Neuron (in vitro differentiated cells): ENCODE data around the gene TEF.
A peak's percentile ranks its signal among the peaks of the same experiment; 100 is the strongest.
"Not testable (repeated sequence)": the region's sequence is repeated elsewhere in the genome, so short reads cannot be mapped to it uniquely, and the experiment has no call there.

ENCODE experiments used
- H2AFZ ChIP-seq: one replicate; pipeline ENCODE4 v1.6.1; 2013; ENCODE audit warnings: low read depth, mild to moderate bottlenecking, inconsistent platforms, low read length, moderate library complexity
- H3K27me3 ChIP-seq: one replicate; pipeline ENCODE4 v1.6.1; 2013; ENCODE audit warnings: low read length; ENCODE audit not compliant: insufficient read depth
- H3K36me3 ChIP-seq: one replicate; pipeline ENCODE4 v1.6.1; 2013; ENCODE audit warnings: low read length; ENCODE audit not compliant: insufficient read depth
- H3K4me1 ChIP-seq: one replicate; pipeline ENCODE4 v1.6.1; 2013; ENCODE audit warnings: low read length; ENCODE audit not compliant: insufficient read depth
- H3K4me3 ChIP-seq: 2 replicates; pipeline ENCODE4 v1.5.1; 2013; ENCODE audit warnings: mild to moderate bottlenecking, low read length, moderate library complexity
- H3K9me3 ChIP-seq: one replicate; pipeline ENCODE4 v1.6.1; 2013; ENCODE audit warnings: low read length

TEF gene

DNA sequence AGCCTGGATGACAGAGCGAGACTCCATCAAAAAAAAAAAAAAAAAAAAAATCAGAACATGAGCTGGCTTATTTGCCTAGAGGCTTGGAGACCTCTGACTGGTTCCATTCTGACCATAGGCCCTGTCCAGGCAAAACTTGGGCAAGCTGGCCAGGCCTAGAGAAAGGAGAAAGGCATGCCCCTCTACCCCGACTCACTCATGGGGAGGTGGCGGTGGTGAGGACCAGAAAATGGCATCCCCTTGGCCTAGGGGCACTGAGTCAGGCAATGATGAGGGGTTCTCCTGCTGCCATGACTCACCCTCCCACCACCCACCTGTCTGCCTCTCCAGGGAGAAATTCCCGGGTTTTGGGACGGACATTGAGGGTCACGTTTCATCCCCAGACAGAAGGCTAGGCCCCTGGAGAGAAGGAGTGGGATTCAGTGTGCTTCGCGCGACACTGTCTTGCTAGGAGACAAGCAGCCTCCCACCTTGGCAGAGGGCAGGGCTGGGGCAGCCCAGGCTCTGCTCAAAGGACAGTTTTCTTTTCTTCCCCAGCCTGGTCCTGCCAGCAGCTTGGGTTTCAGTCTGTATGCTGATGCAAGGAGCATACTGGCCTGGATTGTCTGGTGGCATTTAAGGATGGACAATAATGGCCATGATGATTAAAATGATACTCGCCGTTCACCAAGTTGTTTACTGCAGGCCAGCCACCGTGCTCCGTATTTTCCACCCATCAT, 47.6 kb downstream of the TEF start:
- no peaks in the 10 kb centered on the region for H3K27me3 ChIP-seq
- H3K9me3 ChIP-seq = no peaks in the 10 kb centered on the region
- H3K4me1 ChIP-seq = no peaks in the 10 kb centered on the region
- H3K36me3 ChIP-seq = peaks cover 26% of the 10 kb centered on the region
- H3K4me3 ChIP-seq = no peak overlapping the region
- no peak overlapping the region for H2AFZ ChIP-seq

DNA sequence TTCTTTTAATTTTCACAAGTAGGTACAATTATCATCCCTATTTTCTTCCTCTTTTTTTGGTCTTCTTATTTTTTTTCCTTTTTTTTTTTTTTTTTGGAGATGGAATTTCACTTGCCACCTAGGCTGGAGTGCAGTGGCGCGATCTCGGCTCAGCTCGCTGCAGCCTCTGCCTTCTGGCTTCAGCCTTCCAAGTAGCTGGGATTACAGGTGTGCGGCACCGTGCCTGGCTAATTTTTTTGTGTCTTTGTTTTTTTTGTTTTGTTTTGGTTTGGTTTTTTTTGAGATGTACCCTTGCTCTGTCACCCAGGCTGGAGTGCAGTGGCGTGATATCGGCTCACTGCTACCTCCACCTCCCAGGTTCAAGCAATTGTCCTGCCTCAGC, 48.2 kb downstream of the TEF start:
- Histone ChIP-seq H3K9me3 (no peaks in the 10 kb centered on the region), H3K36me3 (peaks cover 31% of the 10 kb centered on the region)

GRCh38 chr22:41431656-41432055, 49.9 kb downstream of the TEF start:
- Histone ChIP-seq H3K27me3 (no peaks in the 10 kb centered on the region), H3K36me3 (peaks cover 48% of the 10 kb centered on the region), H3K4me3 (no peak overlapping the region), H2AFZ (no peak overlapping the region), H3K9me3 (no peaks in the 10 kb centered on the region), H3K4me1 (no peaks in the 10 kb centered on the region)

More for the DNA sequence above, 48.2 kb downstream of the TEF start:
- Histone ChIP-seq H3K4me1 (no peaks in the 10 kb centered on the region), H3K27me3 (no peaks in the 10 kb centered on the region), H2AFZ (no peak overlapping the region), H3K4me3 (no peak overlapping the region)

DNA sequence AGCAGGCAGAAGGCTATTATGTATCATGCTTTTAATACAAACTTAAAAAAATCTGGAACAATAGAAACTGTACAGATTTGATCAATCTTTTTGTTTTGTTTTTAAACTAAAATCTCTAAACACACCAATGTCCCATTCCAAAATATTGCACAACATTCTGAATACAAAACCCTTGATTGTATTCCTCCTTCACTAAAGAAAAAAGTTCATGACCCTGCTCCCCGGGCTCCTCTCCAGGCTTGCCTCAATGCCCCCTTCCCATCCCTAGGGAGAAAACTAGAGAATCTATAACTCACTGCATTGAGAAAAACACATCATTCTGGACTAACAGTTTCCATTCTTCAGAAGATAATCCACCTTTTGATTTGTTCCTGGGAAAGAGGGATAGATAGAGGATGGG, 51.7 kb downstream of the TEF start:
- peaks cover 62% of the 10 kb centered on the region for H3K36me3 ChIP-seq
- not testable (repeated sequence) for H3K4me3 ChIP-seq

GRCh38 chr22:41434361-41435003, 52.7 kb downstream of the TEF start:
- H3K4me3 ChIP-seq, H3K27me3 ChIP-seq, H2AFZ ChIP-seq, H3K4me1 ChIP-seq, H3K9me3 ChIP-seq: not testable (repeated sequence)
- peaks cover 69% of the 10 kb centered on the region for H3K36me3 ChIP-seq

More for the DNA sequence above, 51.7 kb downstream of the TEF start:
- not testable (repeated sequence) for H3K9me3 ChIP-seq, H3K27me3 ChIP-seq, H3K4me1 ChIP-seq, H2AFZ ChIP-seq

DNA sequence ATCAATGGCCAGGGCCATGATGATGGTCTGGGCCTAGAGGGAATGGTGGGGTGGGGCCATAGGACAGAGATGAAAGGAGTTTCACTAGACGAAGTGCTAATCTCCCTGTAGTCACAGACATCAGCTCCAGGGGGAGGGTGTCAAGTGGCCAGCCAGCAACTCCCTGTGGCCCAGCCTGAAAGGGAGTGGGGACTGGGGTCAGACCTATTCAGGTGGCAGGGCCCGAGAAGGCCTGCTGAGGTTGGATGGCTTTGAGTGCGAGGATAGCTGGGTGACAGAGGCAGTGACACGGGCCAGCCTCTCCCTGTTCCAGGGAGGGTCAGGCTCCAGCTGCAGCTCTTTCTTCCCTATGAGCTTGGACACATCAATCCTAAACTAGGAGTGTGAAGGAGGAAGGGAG, 53.8 kb downstream of the TEF start:
- Histone ChIP-seq H3K4me1 (no peaks in the 10 kb centered on the region), H2AFZ (no peak overlapping the region), H3K36me3 (peaks cover 69% of the 10 kb centered on the region), H3K9me3 (no peaks in the 10 kb centered on the region), H3K4me3 (no peak overlapping the region), H3K27me3 (no peaks in the 10 kb centered on the region)

- Histone ChIP-seq H2AFZ (no peak overlapping the region), H3K27me3 (no peaks in the 10 kb centered on the region), H3K36me3 (peaks cover 68% of the 10 kb centered on the region), H3K4me1 (no peaks in the 10 kb centered on the region), H3K9me3 (no peaks in the 10 kb centered on the region), H3K4me3 (no peak overlapping the region)
Observed at GRCh38 chr22:41436322-41437113, 54.8 kb downstream of the TEF start.

DNA sequence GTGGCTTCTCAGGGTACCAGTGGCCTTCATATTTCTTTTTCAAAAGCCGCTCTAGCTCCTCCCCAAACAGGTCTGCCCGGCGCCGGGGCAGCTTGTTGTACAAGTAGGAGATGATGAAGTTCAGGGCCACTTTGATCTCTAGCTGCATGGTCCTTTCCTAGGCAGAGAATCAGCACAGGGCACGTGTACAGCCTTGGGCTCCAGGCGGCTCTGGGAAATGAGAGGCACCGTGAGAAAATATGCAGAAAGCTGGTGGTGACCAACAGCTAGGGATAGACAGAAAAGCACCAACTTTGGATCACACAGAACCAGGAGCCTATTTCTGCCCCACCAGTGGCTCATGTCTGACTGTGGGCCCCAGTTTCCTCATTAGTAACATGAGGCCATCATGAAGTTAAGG, 55.5 kb downstream of the TEF start:
- Histone ChIP-seq H3K9me3 (no peaks in the 10 kb centered on the region), H3K36me3 (peaks cover 67% of the 10 kb centered on the region), H3K4me3 (no peak overlapping the region), H3K4me1 (peaks cover under 1% of the 10 kb centered on the region), H3K27me3 (no peaks in the 10 kb centered on the region), H2AFZ (no peak overlapping the region)

- not testable (repeated sequence) for H3K4me3 ChIP-seq, H2AFZ ChIP-seq, H3K27me3 ChIP-seq, H3K9me3 ChIP-seq
- peaks cover 16% of the 10 kb centered on the region for H3K4me1 ChIP-seq
- peaks cover 51% of the 10 kb centered on the region for H3K36me3 ChIP-seq
Observed at GRCh38 chr22:41440511-41440910, 58.8 kb downstream of the TEF start.

DNA sequence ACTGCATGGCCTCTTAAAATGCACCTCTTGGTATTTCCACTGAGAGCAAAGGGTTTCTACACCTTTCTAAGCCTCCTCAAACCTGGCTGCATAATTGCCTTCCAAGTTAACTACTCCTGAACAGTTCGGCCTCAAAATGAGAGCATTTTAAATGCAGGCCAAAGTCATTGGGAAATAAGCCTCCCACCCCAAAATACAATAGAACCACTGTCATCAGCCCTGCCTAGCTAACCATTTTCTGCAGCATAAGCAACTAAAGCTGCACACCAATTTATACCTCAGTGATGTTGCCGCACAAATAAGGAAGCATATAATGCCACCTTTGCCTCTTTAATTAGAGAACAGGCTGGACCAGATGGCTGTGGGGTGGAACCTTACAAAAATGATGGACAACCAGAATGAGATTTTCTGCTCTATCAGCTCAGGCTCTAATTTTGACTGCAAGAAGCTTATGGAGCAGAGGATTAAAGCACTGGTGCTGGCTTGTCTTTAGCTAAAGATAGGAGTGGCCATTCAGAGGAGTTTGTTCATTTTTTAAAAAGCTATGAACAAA, 60.6 kb downstream of the TEF start:
- H3K4me1 ChIP-seq = peaks cover 16% of the 10 kb centered on the region
- no peaks in the 10 kb centered on the region for H3K9me3 ChIP-seq
- peaks cover 33% of the 10 kb centered on the region for H3K36me3 ChIP-seq
- no peak overlapping the region for H3K4me3 ChIP-seq
- H3K27me3 ChIP-seq = no peaks in the 10 kb centered on the region
- H2AFZ ChIP-seq = no peak overlapping the region

DNA sequence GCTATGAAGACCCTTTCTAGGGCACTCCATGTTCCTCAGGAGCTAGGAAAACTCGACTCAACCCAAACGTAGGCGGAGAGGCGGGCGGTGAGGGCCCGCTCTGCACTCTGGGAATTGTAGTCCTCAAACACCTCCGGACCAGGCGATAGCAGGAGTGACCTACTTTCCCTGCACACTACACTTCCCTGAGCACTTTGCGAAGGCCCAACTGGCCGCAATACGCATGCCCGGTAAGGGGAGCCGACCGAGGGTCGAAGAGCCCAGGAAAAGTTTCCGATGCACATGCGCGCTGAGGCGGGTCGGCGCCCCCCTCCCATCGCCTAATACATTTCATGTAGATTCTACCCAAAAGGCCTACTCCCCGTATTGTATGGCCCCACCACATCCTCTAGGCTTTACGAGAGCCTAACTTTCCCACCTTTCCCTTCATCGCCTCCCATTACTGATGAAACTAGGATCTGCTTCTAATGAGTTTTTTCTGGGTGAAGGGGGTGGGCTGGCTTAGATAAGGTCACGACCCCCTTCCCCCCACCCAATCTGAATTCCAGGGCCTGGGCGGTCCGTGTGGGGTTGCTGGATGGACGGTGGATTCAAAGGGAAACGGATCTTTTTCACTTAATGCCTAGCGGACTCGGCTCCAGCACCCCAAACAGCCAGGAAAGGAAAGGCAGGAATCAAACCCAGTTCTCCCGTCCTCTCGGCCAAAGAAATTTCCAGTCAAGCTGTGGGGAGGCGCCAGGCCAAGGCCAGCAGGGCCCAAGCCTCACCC, 62.8 kb downstream of the TEF start:
- Histone ChIP-seq H3K27me3 (no peaks in the 10 kb centered on the region), H3K4me3 (peak overlapping the region; percentile 94), H3K4me1 (peaks cover 25% of the 10 kb centered on the region), H3K9me3 (no peaks in the 10 kb centered on the region), H3K36me3 (peaks cover 19% of the 10 kb centered on the region), H2AFZ (no peak overlapping the region)

GRCh38 chr22:41445129-41446056, 63.7 kb downstream of the TEF start:
- no peaks in the 10 kb centered on the region for H3K27me3 ChIP-seq
- H3K4me1 ChIP-seq = peaks cover 25% of the 10 kb centered on the region
- peak overlapping the region; percentile 94 for H3K4me3 ChIP-seq
- H3K9me3 ChIP-seq = no peaks in the 10 kb centered on the region
- H2AFZ ChIP-seq = no peak overlapping the region
- peaks cover 19% of the 10 kb centered on the region for H3K36me3 ChIP-seq
